ENCODE measurements around the gene DGKB.

- no peak for TF ChIP-seq POLR2A (IDR thresholded peaks at IDR 0.05; ENCODE audit: low read depth, low read length)
- no peak for TF ChIP-seq TAF1 (IDR thresholded peaks at IDR 0.05; ENCODE audit: low read depth, low read length)
- TF ChIP-seq POLR2AphosphoS5 (IDR thresholded peaks at IDR 0.05; ENCODE audit: low read depth, low read length): no peak
- no peak for TF ChIP-seq POU2F2 (IDR thresholded peaks at IDR 0.05; ENCODE audit: low read depth, low read length)
- no peak for TF ChIP-seq SPI1 (IDR thresholded peaks at IDR 0.05; ENCODE audit: low read depth, low read length)
- TF ChIP-seq PAX5 (IDR thresholded peaks at IDR 0.05; ENCODE audit: insufficient read depth, low read length, severe bottlenecking): no peak
Measured at GRCh38 chr7:14191686-14192098, 710.9 kb downstream of the DGKB start.
